ENCODE measurements around the gene DCST1.

DNA sequence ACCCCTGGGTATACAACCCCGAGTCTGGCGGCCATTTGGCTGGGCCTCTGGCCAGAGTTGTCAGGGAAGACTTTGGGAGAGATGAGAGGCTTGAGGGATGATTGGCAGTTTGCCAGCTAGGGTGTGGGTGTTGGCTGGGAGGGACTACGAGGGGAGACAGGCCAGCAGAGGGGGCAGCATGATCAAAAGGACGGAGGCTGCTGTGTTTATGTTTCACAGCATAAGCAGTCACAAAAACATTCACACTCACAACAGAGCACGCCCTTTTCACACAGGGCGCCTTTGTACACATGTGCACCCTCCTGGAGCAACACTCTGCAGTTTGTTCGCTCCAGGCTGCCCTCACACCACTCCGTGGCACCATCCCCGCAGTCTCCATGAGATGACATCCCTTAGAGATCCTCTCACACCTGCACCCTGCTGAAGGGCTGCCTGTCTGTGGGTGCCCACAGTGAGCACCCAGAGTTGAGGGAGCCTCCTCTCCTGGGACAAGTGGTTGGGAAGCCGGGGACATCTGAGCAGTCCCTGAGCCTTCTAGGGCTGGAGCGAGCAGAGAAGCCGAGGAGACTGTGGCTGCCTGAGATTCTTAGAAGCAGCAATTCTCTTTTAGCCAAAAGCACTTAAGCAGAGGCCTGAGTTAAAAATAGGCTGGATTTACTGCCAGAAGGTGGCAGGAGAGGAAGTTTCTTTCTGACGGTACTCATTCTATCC lies 60.4 kb downstream of the DCST1 start:
- TF ChIP-seq, protein P1, sequence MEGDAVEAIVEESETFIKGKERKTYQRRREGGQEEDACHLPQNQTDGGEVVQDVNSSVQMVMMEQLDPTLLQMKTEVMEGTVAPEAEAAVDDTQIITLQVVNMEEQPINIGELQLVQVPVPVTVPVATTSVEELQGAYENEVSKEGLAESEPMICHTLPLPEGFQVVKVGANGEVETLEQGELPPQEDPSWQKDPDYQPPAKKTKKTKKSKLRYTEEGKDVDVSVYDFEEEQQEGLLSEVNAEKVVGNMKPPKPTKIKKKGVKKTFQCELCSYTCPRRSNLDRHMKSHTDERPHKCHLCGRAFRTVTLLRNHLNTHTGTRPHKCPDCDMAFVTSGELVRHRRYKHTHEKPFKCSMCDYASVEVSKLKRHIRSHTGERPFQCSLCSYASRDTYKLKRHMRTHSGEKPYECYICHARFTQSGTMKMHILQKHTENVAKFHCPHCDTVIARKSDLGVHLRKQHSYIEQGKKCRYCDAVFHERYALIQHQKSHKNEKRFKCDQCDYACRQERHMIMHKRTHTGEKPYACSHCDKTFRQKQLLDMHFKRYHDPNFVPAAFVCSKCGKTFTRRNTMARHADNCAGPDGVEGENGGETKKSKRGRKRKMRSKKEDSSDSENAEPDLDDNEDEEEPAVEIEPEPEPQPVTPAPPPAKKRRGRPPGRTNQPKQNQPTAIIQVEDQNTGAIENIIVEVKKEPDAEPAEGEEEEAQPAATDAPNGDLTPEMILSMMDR (conservative IDR thresholded peaks at IDR 0.05; ENCODE audit: low read depth, low read length), result peak; percentile 54
- TF ChIP-seq RAD21 (IDR thresholded peaks at IDR 0.05; ENCODE audit: low read length) (peak; percentile 43), POLR2A (IDR thresholded peaks at IDR 0.05; ENCODE audit: low read depth, low read length) (no peak), BHLHE40 (IDR thresholded peaks at IDR 0.05; ENCODE audit: low read depth, low read length) (no peak), RCOR1 (IDR thresholded peaks at IDR 0.05; ENCODE audit: insufficient replicate concordance, low read length) (no peak), FOS (IDR thresholded peaks at IDR 0.05; ENCODE audit: low read depth, low read length) (no peak), MXI1 (IDR thresholded peaks at IDR 0.05; ENCODE audit: borderline replicate concordance, low read depth, low read length) (no peak), RFX5 (IDR thresholded peaks at IDR 0.05; ENCODE audit: low read depth, low read length) (no peak), CEBPB (IDR thresholded peaks at IDR 0.05; ENCODE audit: low read depth, low read length) (no peak)

Measured in IMR-90 (cell line).